Stimulated activated CD8-positive, alpha-beta memory T cell treated with anti-CD3 and anti-CD28 coated beads, Interleukin-7, amount 100 ng/mL, for 24 hours (primary cell): Measurements from ENCODE around the gene OR4N2.
"Not testable (repeated sequence)": the region's sequence is repeated elsewhere in the genome, so short reads cannot be mapped to it uniquely, and the experiment has no call there.

Experiments
- DNase-seq: peaks from one replicate; pipeline ENCODE4 v3.0.0-alpha.2; 2020; ENCODE audit warnings: low read depth

The OR4N2 gene, protein sequence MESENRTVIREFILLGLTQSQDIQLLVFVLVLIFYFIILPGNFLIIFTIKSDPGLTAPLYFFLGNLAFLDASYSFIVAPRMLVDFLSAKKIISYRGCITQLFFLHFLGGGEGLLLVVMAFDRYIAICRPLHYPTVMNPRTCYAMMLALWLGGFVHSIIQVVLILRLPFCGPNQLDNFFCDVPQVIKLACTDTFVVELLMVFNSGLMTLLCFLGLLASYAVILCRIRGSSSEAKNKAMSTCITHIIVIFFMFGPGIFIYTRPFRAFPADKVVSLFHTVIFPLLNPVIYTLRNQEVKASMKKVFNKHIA

GRCh38 chr14:19803470-19803869 lies at the start of gene OR4N2:
OR4N2 (plus strand) TSS chr14:19803770; CDS start chr14:19827449, 23,679 bp downstream.
- not testable (repeated sequence) for DNase-seq

GRCh38 chr14:19754172-19754571 lies 49.4 kb upstream of the OR4N2 start:
- DNase-seq = no peak

GRCh38 chr14:19771491-19771890 lies 32.1 kb upstream of the OR4N2 start:
- DNase-seq = not testable (repeated sequence)

GRCh38 chr14:19771895-19772430 lies 31.6 kb upstream of the OR4N2 start:
- DNase-seq = no peak

GRCh38 chr14:19772454-19772853 lies 31.1 kb upstream of the OR4N2 start:
- DNase-seq = not testable (repeated sequence)

DNA sequence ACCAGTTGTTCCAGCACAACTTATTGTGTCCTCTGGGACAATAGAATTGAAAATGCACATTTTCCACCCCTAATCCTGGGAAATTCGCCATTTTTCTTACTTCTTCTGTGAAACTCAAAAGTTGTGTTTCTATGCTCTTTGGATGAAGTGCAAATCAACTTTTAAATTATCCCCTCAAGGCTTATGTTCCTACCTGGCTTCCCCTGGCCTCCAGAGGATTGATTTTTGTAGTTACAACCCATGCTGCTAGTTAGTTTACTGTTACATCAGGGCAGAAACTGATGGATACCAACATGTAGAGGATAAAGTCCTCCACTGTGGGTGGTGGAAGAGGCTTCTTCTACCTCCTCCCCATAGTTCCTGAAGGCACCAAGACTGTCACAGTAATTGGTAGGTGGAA lies 30.4 kb upstream of the OR4N2 start, which contains the start of gene OR4M1:
TSS of gene OR4M1 (plus strand) at position 301 of the 400 bp plus-strand sequence. CDS start 6,819 bp downstream, outside the sequence.
- not testable (repeated sequence) for DNase-seq

- no peak for DNase-seq
Observed at GRCh38 chr14:19775587-19775986, 28.0 kb upstream of the OR4N2 start.

DNA sequence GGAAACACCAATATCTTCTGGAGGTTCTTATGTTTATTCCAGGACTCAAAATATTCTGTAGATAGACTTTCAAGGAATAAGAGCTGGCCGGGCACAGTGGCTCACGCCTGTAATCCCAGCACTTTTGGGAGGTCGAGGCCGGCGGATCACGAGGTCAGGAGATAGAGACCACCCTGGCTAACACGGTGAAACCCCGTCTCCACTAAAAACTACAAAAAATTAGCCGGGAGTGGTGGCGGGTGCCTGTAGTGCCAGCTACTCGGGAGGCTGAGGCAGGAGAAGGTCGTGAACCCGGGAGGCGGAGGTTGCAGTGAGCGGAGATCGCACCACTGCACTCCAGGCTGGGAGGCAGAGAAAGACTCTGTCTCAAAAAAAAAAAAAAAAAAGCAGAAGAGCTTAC lies 17.7 kb upstream of the OR4N2 start:
- DNase-seq = not testable (repeated sequence)

DNA sequence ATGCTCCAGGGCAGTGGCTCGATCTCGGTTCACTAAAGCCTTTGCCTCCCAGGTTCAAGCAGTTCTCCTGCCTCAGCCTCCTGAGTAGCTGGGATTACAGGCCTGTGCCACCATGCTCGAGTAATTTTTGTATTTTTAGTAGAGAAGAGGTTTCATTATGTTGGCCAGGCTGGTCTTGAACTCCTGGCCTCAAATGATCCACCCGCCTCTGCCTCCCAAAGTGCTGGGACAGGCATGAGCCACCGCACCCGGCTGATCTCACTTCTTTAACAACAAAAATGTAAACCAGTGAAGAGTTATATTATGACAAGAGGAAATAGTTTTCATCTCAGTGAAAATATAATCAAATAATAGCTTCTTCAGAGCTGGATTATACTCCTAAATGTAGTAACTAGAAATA lies 16.3 kb upstream of the OR4N2 start:
- not testable (repeated sequence) for DNase-seq

DNA sequence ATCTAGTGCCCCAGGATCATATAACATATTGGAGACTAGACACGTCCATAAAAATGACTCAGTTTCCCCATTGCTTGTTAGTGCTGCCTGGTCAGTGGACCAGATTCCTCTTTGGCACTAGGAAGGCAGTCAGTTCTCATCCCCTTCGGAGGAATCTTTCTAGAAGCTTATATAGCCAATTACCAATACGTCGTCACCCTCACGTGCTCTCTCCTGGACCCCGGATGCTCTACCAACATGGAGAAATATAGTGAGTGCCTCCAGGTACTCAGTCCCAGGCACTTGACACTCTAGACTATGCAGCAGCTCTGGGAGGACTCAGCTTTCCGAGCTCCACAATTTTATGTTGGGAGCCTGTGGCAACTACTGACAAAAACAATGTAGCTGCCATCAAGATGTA lies 15.4 kb upstream of the OR4N2 start:
- DNase-seq = not testable (repeated sequence)

DNA sequence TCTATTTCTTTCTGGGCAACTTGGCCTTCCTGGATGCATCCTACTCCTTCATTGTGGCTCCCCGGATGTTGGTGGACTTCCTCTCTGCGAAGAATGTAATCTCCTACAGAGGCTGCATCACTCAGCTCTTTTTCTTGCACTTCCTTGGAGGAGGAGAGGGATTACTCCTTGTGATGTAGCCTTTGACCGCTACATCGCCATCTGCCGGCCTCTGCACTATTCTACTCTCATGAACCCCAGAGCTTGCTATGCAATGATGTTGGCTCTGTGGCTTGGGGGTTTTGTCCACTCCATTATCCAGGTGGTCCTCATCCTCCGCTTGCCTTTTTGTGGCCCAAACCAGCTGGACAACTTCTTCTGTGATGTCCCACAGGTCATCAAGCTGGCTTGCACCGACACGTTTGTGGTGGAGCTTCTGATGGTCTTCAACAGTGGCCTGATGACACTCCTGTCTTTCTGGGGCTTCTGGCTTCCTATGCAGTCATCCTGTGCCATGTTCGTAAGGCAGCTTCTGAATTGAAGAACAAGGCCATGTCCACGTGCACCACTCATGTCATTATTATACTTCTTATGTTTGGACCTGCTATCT lies 7.0 kb upstream of the OR4N2 start:
- not testable (repeated sequence) for DNase-seq

GRCh38 chr14:19799880-19800279 lies 3.7 kb upstream of the OR4N2 start:
- DNase-seq = no peak

DNA sequence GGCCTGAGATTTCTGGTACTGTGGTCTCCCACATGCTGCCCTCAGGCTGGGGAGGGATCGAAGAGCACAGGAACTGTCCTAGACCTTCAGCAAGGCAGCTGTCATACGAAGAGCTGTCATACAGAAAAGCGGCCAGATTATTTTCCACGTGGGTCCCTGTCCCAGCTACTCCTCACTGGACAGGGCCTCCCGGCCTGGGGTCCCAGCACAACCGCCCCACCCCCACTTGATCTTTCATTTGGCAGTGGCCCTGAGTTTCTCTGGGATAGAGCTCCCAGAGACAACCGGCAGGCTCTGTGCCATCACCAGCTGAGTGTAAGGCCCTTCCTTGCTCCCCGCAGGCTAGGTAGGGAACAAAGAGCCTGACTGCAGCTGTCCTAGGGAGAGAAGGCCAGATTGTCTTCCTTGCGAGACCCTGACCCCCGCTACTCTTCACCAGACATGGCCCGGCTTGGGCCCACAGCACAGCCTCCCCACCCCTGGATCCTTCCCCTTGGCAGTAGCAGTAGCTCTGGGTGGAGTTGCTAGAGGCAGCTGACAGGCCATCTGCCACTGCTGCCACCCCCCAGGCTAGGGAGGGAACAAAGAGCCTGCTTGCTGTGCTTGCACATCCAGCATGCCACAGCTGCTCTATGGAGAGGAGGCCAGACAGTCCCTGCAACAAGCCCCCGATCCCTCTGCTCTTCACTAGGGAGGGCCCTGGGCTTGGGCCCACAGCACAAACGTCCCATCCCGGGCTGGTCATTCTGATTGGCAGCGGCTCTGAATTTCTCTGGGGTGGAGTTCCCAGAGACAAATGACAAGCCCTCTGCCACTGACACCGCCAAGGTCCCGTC lies 3.1 kb upstream of the OR4N2 start:
- no peak for DNase-seq

GRCh38 chr14:19801118-19801464 lies 2.5 kb upstream of the OR4N2 start:
- DNase-seq = no peak

DNA sequence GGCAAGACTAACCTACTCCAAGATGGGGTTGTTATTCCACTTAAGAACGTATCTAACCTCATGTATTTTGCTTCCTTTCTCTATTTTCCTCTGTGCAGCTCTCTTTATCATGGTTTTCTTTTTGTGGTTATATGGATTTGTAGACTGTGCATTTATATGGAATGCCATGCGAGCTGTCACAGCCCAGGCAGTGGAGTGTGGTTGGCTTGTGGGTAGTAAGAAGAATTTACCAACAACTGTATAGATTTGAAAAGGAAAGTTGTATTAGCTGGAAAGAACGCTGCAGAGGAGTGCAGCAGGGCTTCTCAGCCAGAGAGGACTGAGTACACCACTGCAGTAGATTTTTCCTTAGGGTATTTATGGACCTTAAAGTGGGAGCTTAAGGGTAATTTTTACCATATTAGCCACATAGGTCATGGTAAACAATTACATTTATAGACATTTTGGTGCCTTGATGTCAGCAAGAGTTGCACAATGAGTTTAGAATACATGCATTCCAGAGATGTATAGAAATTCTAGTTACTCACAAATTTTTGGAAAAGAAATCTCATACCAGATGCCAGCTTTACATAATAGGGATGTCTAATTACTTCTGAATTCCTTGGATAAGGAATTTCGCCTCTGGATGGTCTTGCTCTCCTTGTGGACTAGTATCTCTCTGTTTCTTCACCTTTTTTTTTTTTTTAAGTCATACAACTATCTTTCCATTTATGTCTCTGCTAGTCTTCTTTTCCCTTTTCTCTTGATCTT lies 9.8 kb downstream of the OR4N2 start:
- DNase-seq = not testable (repeated sequence)

- DNase-seq = not testable (repeated sequence)
Observed at GRCh38 chr14:19819879-19820278, 16.3 kb downstream of the OR4N2 start.

GRCh38 chr14:19821016-19821415 lies 17.4 kb downstream of the OR4N2 start:
- DNase-seq = not testable (repeated sequence)

GRCh38 chr14:19823178-19823577 lies 19.6 kb downstream of the OR4N2 start:
- DNase-seq = no peak

- DNase-seq = no peak
Observed at GRCh38 chr14:19823765-19824164, 20.2 kb downstream of the OR4N2 start.

- DNase-seq = not testable (repeated sequence)
Observed at GRCh38 chr14:19827626-19828244, 24.2 kb downstream of the OR4N2 start.

- DNase-seq = no peak
Observed at GRCh38 chr14:19828314-19828713, 24.7 kb downstream of the OR4N2 start.
